Caco-2 (cell line): ENCODE results near the gene SEPTIN3. TPM values are rescaled to one million over a fixed set of nuclear protein-coding genes. Genes with fewer than 3 reads are reported as not detected.

Source experiments
- BruUV-seq: library from RNA; stranded (reverse); fragments of 400-500 nt; replicated peaks from 2 replicates; lab custom pipeline; 2021; lab: Mats Ljungman, UMichigan
- CTCF ChIA-PET: fragments of 300-600 bp; sonication (Branson Sonifier 250); formaldehyde crosslinking; loops from one replicate; lab custom pipeline; 2022; ENCODE audit warnings: antibody characterized with exemption; lab: Charles Lee
- POLR2A ChIA-PET: fragments of 300-600 bp; sonication (Branson Sonifier 250); formaldehyde crosslinking; loops from one replicate; lab custom pipeline; 2022; ENCODE audit warnings: antibody characterized with exemption; lab: Charles Lee
- DNase-seq, 2 experiments: peaks; one replicate each; pipeline versions ENCODE4 v3.0.0 to v3.0.0-alpha.2; 2020 to 2022
- H3K27me3 ChIP-seq: replicated peaks from 2 replicates; pipeline ENCODE4 v1.6.0; 2011; ENCODE audit warnings: low read length; ENCODE audit not compliant: control insufficient read depth, insufficient read depth
- H3K36me3 ChIP-seq: 2 replicates; pipeline ENCODE4 v1.5.1; 2011; ENCODE audit warnings: low read length; ENCODE audit not compliant: control insufficient read depth, insufficient read depth
- H3K4me1 ChIP-seq: fragments of 250-450 bp; sonication (Bioruptor Pico); 2 replicates; pipeline ENCODE4 v1.5.1; 2020; ENCODE audit warnings: mild to moderate bottlenecking
- H3K4me3 ChIP-seq: 2 replicates; pipeline ENCODE4 v1.5.1; 2011; ENCODE audit warnings: low read depth, mild to moderate bottlenecking, control low read depth, low read length
- H3K9me3 ChIP-seq: fragments of 250-450 bp; sonication (Bioruptor Pico); 2 replicates; pipeline ENCODE4 v1.5.1; 2020; ENCODE audit warnings: mild to moderate bottlenecking, moderate library complexity
- H3K27ac Mint-ChIP-seq: one replicate; pipeline ENCODE4 v1.8.0; 2022; ENCODE audit warnings: mixed read lengths; ENCODE audit not compliant: unreplicated experiment
- H3K27me3 Mint-ChIP-seq: one replicate; pipeline ENCODE4 v1.8.0; 2022; ENCODE audit warnings: mixed read lengths; ENCODE audit not compliant: insufficient read depth, unreplicated experiment
- H3K36me3 Mint-ChIP-seq: one replicate; pipeline ENCODE4 v1.8.0; 2022; ENCODE audit warnings: mild to moderate bottlenecking, mixed read lengths; ENCODE audit not compliant: insufficient read depth, unreplicated experiment
- H3K4me1 Mint-ChIP-seq: one replicate; pipeline ENCODE4 v1.8.0; 2022; ENCODE audit warnings: low read depth, mixed read lengths; ENCODE audit not compliant: unreplicated experiment
- H3K4me3 Mint-ChIP-seq: one replicate; pipeline ENCODE4 v1.8.0; 2022; ENCODE audit warnings: mild to moderate bottlenecking, moderate library complexity, mixed read lengths; ENCODE audit not compliant: unreplicated experiment
- H3K9me3 Mint-ChIP-seq: one replicate; pipeline ENCODE4 v1.8.0; 2022; ENCODE audit warnings: mixed read lengths; ENCODE audit not compliant: unreplicated experiment
- intact Hi-C: fragments of 100-400 bp; cut with micrococcal nuclease; formaldehyde crosslinking; loops from one replicate; pipeline ENCODE4 v1.10.0; 2022; ENCODE audit not compliant: unreplicated experiment
- total RNA-seq: library from RNA; stranded (reverse); gene quantifications from 2 replicates; pipeline ENCODE4 v1.2.3, GENCODE V29; 2022
- TF ChIP-seq, protein P1 (sequence below), 2 experiments: fragments of 200-600 bp in 1 of 2; IDR thresholded peaks; 1 replicate in 1 of 2; 2 replicates in 1 of 2; pipeline versions ENCODE4 v1.5.1 to v1.8.0; 2011 to 2022; ENCODE audit warnings: antibody characterized with exemption in 1 of 2, control low read depth in 1 of 2, inconsistent platforms in 1 of 2, low read depth in 1 of 2, low read length in 1 of 2, mild to moderate bottlenecking in 1 of 2, moderate library complexity in 1 of 2; ENCODE audit not compliant: insufficient read depth in 1 of 2, severe bottlenecking in 1 of 2, unreplicated experiment in 1 of 2

The SEPTIN3 gene
- total RNA-seq, 1 experiment from 2014 or later = 2.2 TPM

DNA sequence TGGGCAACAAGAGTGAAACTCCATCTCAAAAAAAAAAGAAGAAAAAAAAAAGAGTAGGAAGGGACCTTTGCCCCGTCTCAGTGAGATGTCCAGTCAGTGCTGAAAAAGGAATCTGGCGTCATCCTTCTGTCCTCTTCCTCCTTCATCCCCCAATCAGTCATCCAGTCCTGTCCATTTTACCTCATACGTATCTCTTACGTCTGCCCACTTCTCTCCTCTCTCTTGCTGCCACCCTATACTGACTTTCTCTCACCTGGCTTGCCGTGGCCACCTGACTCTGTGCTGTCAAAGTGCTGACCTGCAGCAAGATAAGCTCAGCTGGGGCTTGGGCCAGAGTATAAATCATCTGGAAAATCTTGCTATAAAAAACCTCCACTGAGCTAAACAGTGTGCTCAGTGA lies 13.6 kb downstream of the SEPTIN3 start:
- Histone ChIP-seq H3K36me3 (no peaks in the 10 kb centered on the region), H3K4me1 (no peaks in the 10 kb centered on the region), H3K27me3 (no peaks in the 10 kb centered on the region; the same call in 1 of the 2 replicates), H3K4me3 (no peak overlapping the region), H3K9me3 (no peaks in the 10 kb centered on the region)
- DNase-seq = no peak
- no peaks in the 10 kb centered on the region for H3K27me3 Mint-ChIP-seq
- H3K4me1 Mint-ChIP-seq = peaks cover 10% of the 10 kb centered on the region
- H3K27ac Mint-ChIP-seq = no peak overlapping the region
- ChIA-PET POLR2A (no interaction called here), CTCF (interaction anchor here (0.6 kb wide), 1 partner anchor 207 kb away, joined by 3 read pairs; no protein-coding TSS in a partner anchor)
- intact Hi-C loops = no loop called here
- H3K4me3 Mint-ChIP-seq = no peak overlapping the region
- TF ChIP-seq, protein P1, sequence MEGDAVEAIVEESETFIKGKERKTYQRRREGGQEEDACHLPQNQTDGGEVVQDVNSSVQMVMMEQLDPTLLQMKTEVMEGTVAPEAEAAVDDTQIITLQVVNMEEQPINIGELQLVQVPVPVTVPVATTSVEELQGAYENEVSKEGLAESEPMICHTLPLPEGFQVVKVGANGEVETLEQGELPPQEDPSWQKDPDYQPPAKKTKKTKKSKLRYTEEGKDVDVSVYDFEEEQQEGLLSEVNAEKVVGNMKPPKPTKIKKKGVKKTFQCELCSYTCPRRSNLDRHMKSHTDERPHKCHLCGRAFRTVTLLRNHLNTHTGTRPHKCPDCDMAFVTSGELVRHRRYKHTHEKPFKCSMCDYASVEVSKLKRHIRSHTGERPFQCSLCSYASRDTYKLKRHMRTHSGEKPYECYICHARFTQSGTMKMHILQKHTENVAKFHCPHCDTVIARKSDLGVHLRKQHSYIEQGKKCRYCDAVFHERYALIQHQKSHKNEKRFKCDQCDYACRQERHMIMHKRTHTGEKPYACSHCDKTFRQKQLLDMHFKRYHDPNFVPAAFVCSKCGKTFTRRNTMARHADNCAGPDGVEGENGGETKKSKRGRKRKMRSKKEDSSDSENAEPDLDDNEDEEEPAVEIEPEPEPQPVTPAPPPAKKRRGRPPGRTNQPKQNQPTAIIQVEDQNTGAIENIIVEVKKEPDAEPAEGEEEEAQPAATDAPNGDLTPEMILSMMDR (IDR thresholded peaks at IDR 0.05; ENCODE audit: insufficient read depth in 1 of 2, low read depth in 1 of 2, low read length in 1 of 2, severe bottlenecking in 1 of 2, unreplicated experiment in 1 of 2) = no peak
- no peaks in the 10 kb centered on the region for H3K9me3 Mint-ChIP-seq
- H3K36me3 Mint-ChIP-seq = no peaks in the 10 kb centered on the region
- no TSS peak for BruUV-seq

DNA sequence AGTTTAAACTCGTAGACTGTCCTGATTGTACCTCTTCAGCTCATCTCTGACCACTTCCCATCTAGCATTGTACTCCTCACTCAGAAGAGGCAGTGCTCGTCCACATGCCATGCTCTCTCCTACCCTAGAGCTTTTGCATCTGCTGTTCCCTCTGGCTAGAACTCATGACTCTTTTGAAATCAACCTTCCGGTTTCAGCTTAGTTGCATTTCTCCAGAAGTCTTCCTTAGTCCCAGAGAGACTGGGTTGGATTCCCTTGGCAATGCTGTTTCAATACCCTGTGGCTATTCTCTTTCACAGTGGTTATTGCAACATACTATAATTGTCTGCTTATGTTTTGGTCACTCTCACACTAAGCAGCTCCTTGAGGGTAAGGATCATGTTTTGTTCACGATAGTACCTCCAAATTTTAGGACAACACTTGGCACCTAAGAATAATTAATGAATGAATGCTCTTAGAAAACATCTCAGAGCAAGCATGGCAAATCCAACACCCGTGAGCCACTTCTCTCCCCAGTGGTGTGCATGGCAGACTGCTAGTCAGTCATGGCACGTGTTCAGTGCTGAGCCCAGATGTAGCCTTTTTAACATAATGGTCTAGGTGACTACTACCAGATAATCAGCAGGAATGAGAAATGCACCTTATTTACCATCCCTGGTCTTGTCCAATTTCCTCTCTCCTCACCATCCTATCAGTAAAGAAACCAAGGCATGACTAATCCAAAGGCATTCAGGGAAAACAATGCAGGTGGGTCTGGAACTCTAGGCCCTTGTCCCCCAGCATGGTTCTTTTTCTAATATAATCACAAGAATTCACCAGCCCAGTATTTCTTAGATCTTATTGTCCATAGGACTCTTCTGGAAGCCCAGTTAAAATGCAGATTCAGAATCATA lies 14.5 kb downstream of the SEPTIN3 start:
- no peak for DNase-seq
- H3K4me3 ChIP-seq = no peak overlapping the region
- Mint-ChIP-seq H3K4me1 (peaks cover 10% of the 10 kb centered on the region), H3K4me3 (no peak overlapping the region), H3K27ac (no peak overlapping the region), H3K27me3 (no peaks in the 10 kb centered on the region), H3K36me3 (no peaks in the 10 kb centered on the region), H3K9me3 (no peaks in the 10 kb centered on the region)
- no peaks in the 10 kb centered on the region for H3K36me3 ChIP-seq
- ChIA-PET CTCF (interaction anchor here (0.6 kb wide), 1 partner anchor 208 kb away, joined by 3 read pairs; no protein-coding TSS in a partner anchor), POLR2A (no interaction called here)
- no TSS peak for BruUV-seq
- intact Hi-C loops = no loop called here
- no peaks in the 10 kb centered on the region for H3K27me3 ChIP-seq
- no peaks in the 10 kb centered on the region for H3K4me1 ChIP-seq
- no peaks in the 10 kb centered on the region for H3K9me3 ChIP-seq
- TF ChIP-seq, protein P1 (IDR thresholded peaks at IDR 0.05; ENCODE audit: insufficient read depth in 1 of 2, low read depth in 1 of 2, low read length in 1 of 2, severe bottlenecking in 1 of 2, unreplicated experiment in 1 of 2) = no peak

DNA sequence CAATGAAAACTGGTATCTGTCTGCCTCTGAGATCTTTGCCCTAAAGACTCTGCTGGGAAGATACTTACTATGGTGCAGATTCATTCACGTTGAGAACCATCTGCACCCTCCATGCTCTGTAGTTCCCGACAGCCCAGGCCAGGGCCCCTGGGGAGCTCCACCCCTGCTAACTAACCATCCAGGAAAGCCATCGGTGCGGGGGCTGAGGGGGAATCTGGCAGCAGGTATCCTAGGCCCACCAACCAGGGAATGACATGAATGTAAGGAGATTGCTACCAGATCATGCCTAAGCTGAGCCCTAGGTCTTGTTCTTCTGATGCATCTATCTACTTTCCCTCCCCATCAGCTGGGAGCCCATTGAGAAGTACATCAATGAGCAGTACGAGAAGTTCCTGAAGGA lies 18.0 kb downstream of the SEPTIN3 start:
- no peaks in the 10 kb centered on the region for H3K36me3 Mint-ChIP-seq
- no peaks in the 10 kb centered on the region for H3K27me3 Mint-ChIP-seq
- TF ChIP-seq, protein P1 (IDR thresholded peaks at IDR 0.05; ENCODE audit: insufficient read depth in 1 of 2, low read depth in 1 of 2, low read length in 1 of 2, severe bottlenecking in 1 of 2, unreplicated experiment in 1 of 2) = no peak
- ChIA-PET CTCF (no interaction called here), POLR2A (no interaction called here)
- intact Hi-C loops = no loop called here
- no peaks in the 10 kb centered on the region for H3K9me3 Mint-ChIP-seq
- no peak overlapping the region for H3K4me3 ChIP-seq
- no peaks in the 10 kb centered on the region for H3K4me1 ChIP-seq
- BruUV-seq = no TSS peak
- no peaks in the 10 kb centered on the region for H3K27me3 ChIP-seq
- H3K4me3 Mint-ChIP-seq = no peak overlapping the region
- H3K9me3 ChIP-seq = no peaks in the 10 kb centered on the region
- DNase-seq = peak in 1 of 2 experiments; percentile 17
- peaks cover 10% of the 10 kb centered on the region for H3K4me1 Mint-ChIP-seq
- no peaks in the 10 kb centered on the region for H3K36me3 ChIP-seq
- H3K27ac Mint-ChIP-seq = no peak overlapping the region
